HCT116 (cell line): Measurements from ENCODE around the gene SETX.

Source experiments
- ELF1 ChIP-seq: IDR thresholded peaks from 2 replicates; pipeline ENCODE4 v1.6.1; 2012; ENCODE audit warnings: low read depth, borderline replicate concordance
- POLR2AphosphoS5 ChIP-seq: IDR thresholded peaks from 2 replicates; pipeline ENCODE4 v1.6.1; 2011; ENCODE audit warnings: mild to moderate bottlenecking, low read depth, low read length, moderate library complexity
- RAD21 ChIP-seq: IDR thresholded peaks from 2 replicates; pipeline ENCODE4 v1.6.1; 2012; ENCODE audit warnings: low read depth, mild to moderate bottlenecking
- TF ChIP-seq, protein P1 (sequence below): IDR thresholded peaks from 2 replicates; pipeline ENCODE4 v1.6.1; 2012
- TF ChIP-seq, protein P2 (sequence below), 3 experiments: fragments of 200-600 bp in 1 of 3; sonication (generic) in 1 of 3; IDR thresholded peaks in 2 of 3; conservative IDR thresholded peaks in 1 of 3; 2 replicates each; pipeline ENCODE4 v1.5.1; 2012 to 2017; ENCODE audit warnings: low read depth in 2 of 3, low read length in 2 of 3, antibody characterized with exemption in 1 of 3, borderline replicate concordance in 1 of 3, control low read depth in 1 of 3, mild to moderate bottlenecking in 1 of 3, mixed read lengths in 1 of 3, mixed run types in 1 of 3, moderate library complexity in 1 of 3; ENCODE audit not compliant: insufficient read depth in 1 of 3

DNA sequence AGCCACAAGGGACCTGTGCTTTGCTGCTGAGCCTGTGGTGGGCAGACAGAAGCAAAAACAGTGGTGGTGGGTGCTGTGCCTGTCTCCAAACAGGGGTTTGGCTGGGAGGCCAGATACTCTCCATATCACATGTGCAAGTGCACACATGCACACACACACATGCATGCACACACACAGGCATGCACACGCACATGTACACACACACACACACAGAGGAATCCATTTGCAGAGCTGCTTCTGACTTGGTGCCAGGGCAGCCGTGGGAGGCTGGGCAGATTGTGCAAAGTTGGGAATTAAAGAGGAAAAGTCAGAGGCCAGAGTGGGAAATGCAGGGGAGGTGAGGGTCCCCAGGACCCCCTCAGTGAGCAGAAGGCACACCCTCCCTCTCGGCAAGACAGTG lies 121.6 kb downstream of the SETX start:
- TF ChIP-seq, protein P1, sequence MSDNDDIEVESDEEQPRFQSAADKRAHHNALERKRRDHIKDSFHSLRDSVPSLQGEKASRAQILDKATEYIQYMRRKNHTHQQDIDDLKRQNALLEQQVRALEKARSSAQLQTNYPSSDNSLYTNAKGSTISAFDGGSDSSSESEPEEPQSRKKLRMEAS, result no peak
- TF ChIP-seq, protein P2, sequence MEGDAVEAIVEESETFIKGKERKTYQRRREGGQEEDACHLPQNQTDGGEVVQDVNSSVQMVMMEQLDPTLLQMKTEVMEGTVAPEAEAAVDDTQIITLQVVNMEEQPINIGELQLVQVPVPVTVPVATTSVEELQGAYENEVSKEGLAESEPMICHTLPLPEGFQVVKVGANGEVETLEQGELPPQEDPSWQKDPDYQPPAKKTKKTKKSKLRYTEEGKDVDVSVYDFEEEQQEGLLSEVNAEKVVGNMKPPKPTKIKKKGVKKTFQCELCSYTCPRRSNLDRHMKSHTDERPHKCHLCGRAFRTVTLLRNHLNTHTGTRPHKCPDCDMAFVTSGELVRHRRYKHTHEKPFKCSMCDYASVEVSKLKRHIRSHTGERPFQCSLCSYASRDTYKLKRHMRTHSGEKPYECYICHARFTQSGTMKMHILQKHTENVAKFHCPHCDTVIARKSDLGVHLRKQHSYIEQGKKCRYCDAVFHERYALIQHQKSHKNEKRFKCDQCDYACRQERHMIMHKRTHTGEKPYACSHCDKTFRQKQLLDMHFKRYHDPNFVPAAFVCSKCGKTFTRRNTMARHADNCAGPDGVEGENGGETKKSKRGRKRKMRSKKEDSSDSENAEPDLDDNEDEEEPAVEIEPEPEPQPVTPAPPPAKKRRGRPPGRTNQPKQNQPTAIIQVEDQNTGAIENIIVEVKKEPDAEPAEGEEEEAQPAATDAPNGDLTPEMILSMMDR (IDR thresholded peaks at IDR 0.05 in 2 of 3, conservative IDR thresholded peaks at IDR 0.05 in 1 of 3; ENCODE audit: borderline replicate concordance in 1 of 3, insufficient read depth in 1 of 3, low read depth in 2 of 3, low read length in 2 of 3), result no peak
- no peak for TF ChIP-seq POLR2AphosphoS5
- TF ChIP-seq ELF1, result no peak
- TF ChIP-seq RAD21, result no peak
